ENCODE measurements around the gene PRKCB.
"Not testable (repeated sequence)": the region's sequence is repeated elsewhere in the genome, so short reads cannot be mapped to it uniquely, and the experiment has no call there.

The PRKCB gene

DNA sequence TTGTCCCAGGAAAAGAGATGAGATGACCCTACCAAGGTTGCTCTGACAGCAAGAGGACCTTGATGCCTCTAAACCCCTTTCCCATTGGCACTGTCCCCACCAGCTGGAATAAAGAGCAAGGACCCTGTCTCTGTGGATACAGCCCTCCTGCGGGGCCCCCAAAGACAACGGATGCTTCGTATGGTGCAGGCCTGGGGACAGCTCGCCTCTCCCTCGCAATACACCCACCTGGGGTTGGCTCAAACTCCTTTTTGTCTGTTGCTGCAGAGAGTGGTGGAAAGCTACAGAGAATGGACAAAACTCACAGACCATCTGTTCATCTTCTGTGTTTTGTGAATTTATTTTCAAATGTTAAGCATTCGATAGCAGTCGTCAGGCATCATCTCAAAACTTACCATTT lies 392.7 kb downstream of the PRKCB start:
- intact Hi-C loops (cut with micrococcal nuclease): no loop called here
- no peak overlapping the region for H3K4me3 Mint-ChIP-seq
- H3K27ac Mint-ChIP-seq: no peak overlapping the region
- no peaks in the 10 kb centered on the region for H3K4me1 Mint-ChIP-seq (ENCODE audit: low read depth)
- H3K36me3 Mint-ChIP-seq (ENCODE audit: low read depth): no peaks in the 10 kb centered on the region
- peaks cover 4% of the 10 kb centered on the region for H3K27me3 Mint-ChIP-seq
- H3K9me3 Mint-ChIP-seq: no peaks in the 10 kb centered on the region

GRCh38 chr16:24232936-24233335 lies 397.2 kb downstream of the PRKCB start:
- H3K27me3 Mint-ChIP-seq: no peaks in the 10 kb centered on the region
- no peak overlapping the region for H3K4me3 Mint-ChIP-seq
- H3K36me3 Mint-ChIP-seq (ENCODE audit: low read depth): no peaks in the 10 kb centered on the region
- no peaks in the 10 kb centered on the region for H3K4me1 Mint-ChIP-seq (ENCODE audit: low read depth)
- peaks cover 12% of the 10 kb centered on the region for H3K9me3 Mint-ChIP-seq
- intact Hi-C loops (cut with micrococcal nuclease): no loop called here
- H3K27ac Mint-ChIP-seq: no peak overlapping the region

DNA sequence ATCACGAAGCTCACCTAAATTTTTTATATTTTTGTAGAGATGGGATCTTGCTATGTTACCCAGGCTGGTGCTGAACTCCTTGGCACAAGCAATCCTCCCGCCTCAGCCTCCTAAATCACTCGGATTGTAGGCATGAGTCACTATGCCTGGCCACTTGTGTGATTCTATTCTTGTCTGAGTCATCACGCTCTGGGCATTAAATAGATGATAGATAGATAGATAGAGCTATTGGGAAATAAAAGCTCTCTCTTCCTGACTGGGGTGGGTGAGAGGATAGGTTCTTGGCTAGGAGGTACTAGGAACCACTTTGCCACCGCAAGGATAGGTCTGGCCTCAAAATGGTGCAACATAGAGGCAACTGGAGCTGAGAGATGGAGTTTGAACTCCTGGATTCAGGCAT lies 399.0 kb downstream of the PRKCB start:
- H3K4me1 Mint-ChIP-seq (ENCODE audit: low read depth): no peaks in the 10 kb centered on the region
- peaks cover 27% of the 10 kb centered on the region for H3K9me3 Mint-ChIP-seq
- H3K36me3 Mint-ChIP-seq (ENCODE audit: low read depth): no peaks in the 10 kb centered on the region
- H3K27ac Mint-ChIP-seq: no peak overlapping the region
- no peaks in the 10 kb centered on the region for H3K27me3 Mint-ChIP-seq
- intact Hi-C loops (cut with micrococcal nuclease): no loop called here
- H3K4me3 Mint-ChIP-seq: no peak overlapping the region

DNA sequence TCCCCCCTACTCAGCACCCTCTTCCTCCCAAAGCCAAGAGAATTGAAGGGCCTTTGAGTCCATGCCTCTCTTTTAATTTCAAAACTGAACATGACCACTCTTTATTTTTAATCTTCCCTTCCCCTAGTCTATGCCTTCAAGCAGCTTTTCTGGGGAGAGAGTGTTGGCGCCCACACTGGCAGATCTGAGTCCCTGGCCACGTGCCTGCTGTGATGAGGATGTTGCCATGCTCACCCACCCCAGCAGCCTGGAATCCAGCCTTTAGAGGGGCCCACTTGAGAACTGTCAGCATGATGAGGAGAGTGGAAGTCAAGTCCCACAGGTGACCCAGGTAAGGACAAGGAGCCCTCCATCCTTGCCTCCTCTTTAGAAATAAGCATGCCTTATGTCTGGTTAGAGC lies 400.0 kb downstream of the PRKCB start:
- Mint-ChIP-seq H3K36me3 (ENCODE audit: low read depth) (no peaks in the 10 kb centered on the region), H3K27ac (no peak overlapping the region), H3K9me3 (peaks cover 27% of the 10 kb centered on the region), H3K4me1 (ENCODE audit: low read depth) (no peaks in the 10 kb centered on the region), H3K4me3 (no peak overlapping the region), H3K27me3 (no peaks in the 10 kb centered on the region)
- intact Hi-C loops (cut with micrococcal nuclease): no loop called here

GRCh38 chr16:24238846-24239245 lies 403.1 kb downstream of the PRKCB start:
- intact Hi-C loops (cut with micrococcal nuclease); H3K27ac Mint-ChIP-seq; H3K4me1 Mint-ChIP-seq (ENCODE audit: low read depth): not testable (repeated sequence)

DNA sequence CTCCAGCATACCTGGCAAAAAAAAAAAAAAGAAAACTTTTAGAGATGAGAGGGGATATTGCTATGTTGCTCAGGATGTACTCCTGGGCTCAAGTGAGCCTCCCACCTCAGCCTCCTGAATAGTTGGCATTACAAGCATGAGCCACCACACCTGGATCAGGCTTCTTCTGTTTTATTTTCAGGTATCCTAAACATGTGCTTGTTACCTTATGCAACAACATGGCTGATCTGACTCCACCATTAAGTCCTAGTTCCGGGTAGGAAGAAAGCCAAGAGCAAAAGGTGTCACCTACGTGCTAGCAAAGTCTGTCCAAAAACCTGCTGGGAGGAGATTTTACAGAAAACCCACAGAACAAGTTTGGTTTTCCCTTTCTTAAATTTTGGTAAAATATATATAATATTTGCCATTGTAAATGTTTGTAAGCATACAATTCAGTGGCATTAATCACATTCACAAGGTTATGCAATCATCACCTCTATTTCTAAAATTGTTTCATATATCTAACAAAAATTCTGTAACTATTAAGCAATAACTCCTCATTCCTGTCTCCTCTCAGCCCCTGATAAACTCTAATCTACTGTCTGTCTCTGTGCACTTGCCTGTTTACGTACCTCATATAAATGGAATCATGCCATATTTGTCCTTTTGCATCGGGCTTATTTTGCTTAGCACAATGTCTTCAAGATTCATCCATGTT lies 411.3 kb downstream of the PRKCB start:
- intact Hi-C loops (cut with micrococcal nuclease): no loop called here
- Mint-ChIP-seq H3K4me1 (ENCODE audit: low read depth) (no peaks in the 10 kb centered on the region), H3K36me3 (ENCODE audit: low read depth) (no peaks in the 10 kb centered on the region), H3K27ac (no peak overlapping the region), H3K4me3 (no peak overlapping the region), H3K27me3 (peaks cover 18% of the 10 kb centered on the region), H3K9me3 (no peaks in the 10 kb centered on the region)

More at GRCh38 chr16:24238846-24239245, 403.1 kb downstream of the PRKCB start:
- H3K4me3 Mint-ChIP-seq; H3K36me3 Mint-ChIP-seq (ENCODE audit: low read depth): not testable (repeated sequence)
- Mint-ChIP-seq H3K9me3 (peaks cover 27% of the 10 kb centered on the region), H3K27me3 (peaks cover 13% of the 10 kb centered on the region)

GRCh38 chr16:24253192-24253591 lies 417.4 kb downstream of the PRKCB start:
- intact Hi-C loops (cut with micrococcal nuclease): loop anchor here (1.0 kb wide), 1 partner anchor 211 kb away; no protein-coding TSS in a partner anchor
- no peaks in the 10 kb centered on the region for H3K9me3 Mint-ChIP-seq
- no peaks in the 10 kb centered on the region for H3K36me3 Mint-ChIP-seq (ENCODE audit: low read depth)
- H3K27me3 Mint-ChIP-seq: peaks cover 47% of the 10 kb centered on the region
- H3K27ac Mint-ChIP-seq: no peak overlapping the region
- no peak overlapping the region for H3K4me3 Mint-ChIP-seq
- no peaks in the 10 kb centered on the region for H3K4me1 Mint-ChIP-seq (ENCODE audit: low read depth)

DNA sequence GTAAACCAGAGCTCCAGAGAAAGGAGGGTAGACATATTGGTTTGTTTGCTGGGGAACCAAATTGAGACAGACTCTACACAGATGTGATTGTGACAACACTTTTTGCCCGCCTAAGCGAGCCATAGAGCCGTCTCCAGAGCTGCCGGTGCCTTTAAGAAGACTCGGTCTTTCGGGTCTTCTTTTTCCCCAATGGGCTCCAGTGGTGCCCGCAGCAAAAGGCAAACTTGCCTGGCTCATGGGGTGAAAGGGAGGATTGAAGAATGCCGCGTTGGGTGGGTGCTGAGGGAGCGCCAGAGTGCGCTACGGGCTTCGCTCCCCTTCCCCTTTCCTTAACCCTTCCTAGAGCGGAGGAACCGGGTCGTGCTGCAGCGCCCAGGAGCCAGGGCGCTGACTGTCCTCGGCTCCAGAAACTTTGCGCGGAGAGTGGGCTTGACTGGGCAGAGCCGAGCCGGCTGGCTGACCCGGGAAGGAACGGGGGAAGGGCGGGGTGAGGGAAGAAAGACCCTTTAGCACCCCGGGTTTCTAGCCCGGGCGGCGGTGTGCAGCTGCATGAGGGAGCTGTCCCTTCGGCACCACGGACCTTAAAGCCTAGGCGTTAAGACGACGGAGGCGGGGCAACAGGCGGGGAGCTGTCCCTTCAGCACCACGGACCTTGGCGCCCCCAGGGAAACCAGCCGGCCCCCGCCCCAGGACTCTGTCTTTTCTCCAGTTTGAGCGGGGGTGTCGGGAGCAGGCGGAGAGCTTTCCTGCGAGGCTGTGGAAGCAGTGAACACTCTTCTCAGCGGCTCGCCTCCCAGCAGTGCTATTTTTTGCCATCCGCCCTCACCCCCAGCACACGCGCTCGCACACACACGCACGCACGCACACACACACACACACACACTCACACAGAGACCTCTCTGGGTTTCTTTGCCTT lies 419.9 kb downstream of the PRKCB start, which contains the start of gene CACNG3:
Gene CACNG3 (plus strand): TSS at position 880 of the 916 bp plus-strand sequence. CDS start 420 bp downstream, outside the sequence.
- Mint-ChIP-seq H3K36me3 (ENCODE audit: low read depth) (no peaks in the 10 kb centered on the region), H3K4me3 (no peak within 1 kb of the TSS), H3K9me3 (no peaks in the 10 kb centered on the region), H3K27me3 (peaks cover 49% of the 10 kb centered on the region), H3K27ac (no peak within 1 kb of the TSS), H3K4me1 (ENCODE audit: low read depth) (no peaks in the 10 kb centered on the region)
- intact Hi-C loops (cut with micrococcal nuclease): no loop called here

GRCh38 chr16:24257958-24258357 lies 422.2 kb downstream of the PRKCB start:
- Mint-ChIP-seq H3K27ac (no peak overlapping the region), H3K36me3 (ENCODE audit: low read depth) (no peaks in the 10 kb centered on the region), H3K4me3 (no peak overlapping the region), H3K4me1 (ENCODE audit: low read depth) (no peaks in the 10 kb centered on the region), H3K27me3 (peaks cover 45% of the 10 kb centered on the region), H3K9me3 (no peaks in the 10 kb centered on the region)
- intact Hi-C loops (cut with micrococcal nuclease): no loop called here

DNA sequence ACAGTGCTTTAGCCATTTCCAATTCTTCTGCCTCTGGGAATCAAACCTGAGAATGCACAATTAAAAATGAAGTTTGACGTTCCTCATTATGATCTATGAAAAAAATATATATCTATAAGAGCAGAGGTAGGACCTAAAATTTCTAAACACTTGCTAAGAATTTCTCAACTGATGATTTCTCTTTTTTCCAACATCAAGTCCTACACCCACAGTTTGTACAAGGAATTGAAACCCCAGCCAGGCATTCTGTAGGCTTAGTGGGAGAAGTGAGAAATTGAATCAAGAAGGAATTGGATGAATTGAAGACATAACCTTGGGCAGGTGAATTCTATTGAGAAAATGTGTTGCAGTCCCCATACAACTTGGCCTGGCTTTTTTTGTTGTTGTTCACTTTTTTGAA lies 423.0 kb downstream of the PRKCB start:
- intact Hi-C loops (cut with micrococcal nuclease): no loop called here
- no peak overlapping the region for H3K4me3 Mint-ChIP-seq
- no peak overlapping the region for H3K27ac Mint-ChIP-seq
- H3K9me3 Mint-ChIP-seq: no peaks in the 10 kb centered on the region
- H3K4me1 Mint-ChIP-seq (ENCODE audit: low read depth): no peaks in the 10 kb centered on the region
- H3K36me3 Mint-ChIP-seq (ENCODE audit: low read depth): no peaks in the 10 kb centered on the region
- peaks cover 39% of the 10 kb centered on the region for H3K27me3 Mint-ChIP-seq

DNA sequence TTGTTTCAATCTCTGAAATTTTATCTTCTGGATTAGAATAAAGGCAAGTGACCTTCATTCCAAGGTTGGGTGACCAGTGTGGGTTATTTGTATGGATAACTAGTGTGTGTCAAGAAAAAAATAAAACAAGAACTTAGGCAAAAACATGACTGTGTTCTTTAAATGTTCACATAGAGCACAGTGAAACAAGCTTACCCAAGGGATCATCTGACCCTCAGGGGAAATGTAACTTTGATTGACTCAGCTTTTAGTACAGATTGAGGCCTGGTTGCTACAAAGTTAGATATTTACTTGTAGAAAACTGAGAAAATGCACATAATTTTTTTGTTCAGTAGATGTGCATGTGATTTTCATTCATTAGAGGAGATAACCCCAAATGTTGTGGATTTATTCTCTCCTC lies 427.0 kb downstream of the PRKCB start:
- intact Hi-C loops (cut with micrococcal nuclease): no loop called here
- Mint-ChIP-seq H3K27ac (no peak overlapping the region), H3K9me3 (peaks cover 5% of the 10 kb centered on the region), H3K36me3 (ENCODE audit: low read depth) (no peaks in the 10 kb centered on the region), H3K4me1 (ENCODE audit: low read depth) (no peaks in the 10 kb centered on the region), H3K27me3 (peaks cover 5% of the 10 kb centered on the region), H3K4me3 (no peak overlapping the region)
